ENCODE measurements around the gene ANO10. TPM values are rescaled to one million over a fixed set of nuclear protein-coding genes. Genes with fewer than 3 reads are reported as not detected.
"Not testable (repeated sequence)": the region's sequence is repeated elsewhere in the genome, so short reads cannot be mapped to it uniquely, and the experiment has no call there.

Gene ANO10
- total RNA-seq, 1 experiment from 2014 or later: 29.8 TPM

DNA sequence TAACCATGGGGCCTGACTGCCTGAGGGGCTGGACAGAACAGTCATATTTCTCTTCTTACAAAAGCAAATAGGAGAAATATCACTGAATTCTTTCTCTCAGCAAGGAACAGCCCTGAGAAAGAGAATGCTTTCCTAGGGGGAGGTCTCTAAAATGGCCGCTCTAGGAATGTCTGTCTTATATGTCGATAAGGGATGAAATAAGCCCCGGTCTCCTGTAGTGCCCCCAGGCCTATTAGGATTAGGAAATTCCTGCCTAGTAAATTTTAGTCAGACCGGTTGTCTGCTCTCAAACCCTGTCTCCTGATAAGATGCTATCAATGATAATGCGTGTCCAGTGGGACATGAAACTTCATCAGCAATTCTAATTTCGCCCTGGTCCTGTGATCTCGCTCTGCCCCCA is 103.3 kb downstream of the ANO10 start:
- DNase-seq (ENCODE audit: low read depth): not testable (repeated sequence)

DNA sequence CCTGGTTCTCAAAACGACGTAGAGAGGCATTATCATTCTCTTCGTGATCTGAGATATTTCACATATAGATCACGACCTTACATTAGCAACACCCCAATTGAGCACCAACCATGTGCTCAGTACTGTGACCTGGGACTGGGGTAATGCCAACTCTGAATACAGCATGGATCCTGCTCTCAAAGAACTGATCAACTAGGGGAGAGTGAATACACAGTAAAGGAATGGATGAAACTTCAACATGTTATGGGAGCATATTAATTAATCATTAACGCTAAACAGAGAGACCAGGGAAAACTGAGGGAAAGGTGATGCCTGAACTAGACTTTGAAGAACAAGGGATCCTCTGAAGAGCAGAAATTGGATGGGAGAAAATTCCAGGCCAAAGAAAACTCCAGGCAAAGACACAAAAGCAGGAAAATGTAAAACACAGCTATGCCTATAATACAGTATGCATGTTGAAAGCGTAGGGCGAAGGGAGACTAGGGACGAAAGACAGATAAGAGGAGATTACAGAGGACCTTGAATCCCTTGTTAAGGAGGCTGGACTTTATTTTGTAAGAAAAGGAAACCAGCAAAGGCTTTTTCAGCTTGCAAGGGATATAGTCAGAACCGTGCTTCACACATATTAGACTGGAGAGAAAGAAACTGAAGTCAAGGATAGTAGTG is 105.7 kb downstream of the ANO10 start:
- no peak for DNase-seq (ENCODE audit: low read depth)

DNA sequence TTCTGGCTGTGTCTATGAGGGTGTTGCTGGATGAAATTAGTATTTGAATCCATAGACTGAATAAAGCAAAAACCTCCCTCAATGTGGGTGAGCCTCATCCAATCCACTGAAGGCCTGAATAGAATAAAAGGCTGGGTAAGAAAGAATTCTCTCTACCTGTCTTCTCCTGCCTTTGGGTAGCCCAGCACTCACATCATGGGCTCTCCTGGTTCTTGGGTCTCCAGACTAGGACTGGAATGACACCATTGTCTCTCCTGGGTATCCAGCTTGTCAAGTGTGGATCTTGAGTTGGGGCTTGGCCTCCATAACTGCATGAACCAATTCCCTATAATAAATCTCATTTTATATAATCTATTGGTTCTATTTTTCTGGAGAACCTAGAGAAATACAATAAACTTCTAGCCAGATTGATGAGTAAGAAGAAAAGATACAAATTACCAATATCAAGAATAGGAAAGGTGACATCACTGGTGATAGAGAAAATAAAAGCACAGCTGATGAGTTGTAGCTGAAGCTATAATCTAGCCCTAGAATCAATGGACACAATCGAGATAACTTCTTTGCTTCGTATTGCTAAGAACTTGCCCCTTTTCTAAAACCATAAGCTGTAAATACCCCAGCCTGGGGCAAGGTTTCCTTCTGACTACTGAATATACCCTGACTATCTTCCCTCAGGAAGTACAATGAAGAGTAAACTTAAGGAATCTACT is 106.4 kb downstream of the ANO10 start:
- no peak for DNase-seq (ENCODE audit: low read depth)

DNA sequence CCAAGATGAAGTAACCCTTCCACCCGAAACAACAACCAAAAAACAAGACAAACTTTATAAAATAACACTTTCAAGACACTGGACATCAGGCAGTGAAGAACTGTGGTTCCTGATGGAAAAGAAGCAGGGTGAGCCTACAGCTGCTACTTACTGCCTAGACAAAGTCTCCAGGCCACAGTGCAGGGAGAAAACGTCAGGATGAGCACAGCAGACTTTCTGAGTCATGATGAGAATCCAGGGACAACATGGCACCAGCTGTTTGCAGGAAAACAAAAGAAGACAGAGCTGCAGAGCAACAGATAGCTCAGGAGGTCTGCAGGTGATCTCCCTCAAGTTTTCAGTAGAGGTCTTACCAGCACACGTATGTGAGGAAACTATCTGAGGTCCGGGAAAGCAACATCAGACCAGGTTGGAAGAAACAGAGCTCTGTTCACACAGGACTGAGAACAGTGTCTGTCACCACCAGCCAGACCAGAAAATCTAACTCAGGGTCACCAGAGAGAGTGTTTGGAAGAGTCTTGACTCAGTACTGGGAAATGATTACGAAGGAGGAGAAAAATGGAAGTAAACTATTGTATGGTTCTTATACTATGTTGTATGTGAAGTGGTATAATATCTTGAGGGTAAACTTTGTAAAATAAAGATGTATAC is 108.9 kb downstream of the ANO10 start:
- peak; percentile 41 for DNase-seq (ENCODE audit: low read depth)

DNA sequence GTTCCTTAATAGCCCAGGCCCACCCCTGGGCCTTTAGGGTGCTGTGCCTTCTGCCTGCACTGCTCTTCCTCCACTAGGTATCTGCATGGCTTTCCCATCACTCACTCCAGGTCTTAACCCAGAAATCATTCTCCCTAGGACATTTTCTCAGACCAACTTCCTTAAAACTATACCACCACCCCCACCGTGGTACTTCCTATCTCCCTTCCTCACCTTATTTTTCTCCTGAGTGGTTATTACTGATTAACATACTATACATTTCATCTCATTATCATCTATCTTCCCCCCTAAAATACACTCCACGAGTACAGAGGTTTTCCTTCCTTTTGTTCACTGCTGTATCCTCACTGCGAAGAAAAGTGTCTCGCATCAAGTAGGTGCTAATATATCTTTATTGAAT is 115.2 kb downstream of the ANO10 start:
- no peak for DNase-seq (ENCODE audit: low read depth)

DNA sequence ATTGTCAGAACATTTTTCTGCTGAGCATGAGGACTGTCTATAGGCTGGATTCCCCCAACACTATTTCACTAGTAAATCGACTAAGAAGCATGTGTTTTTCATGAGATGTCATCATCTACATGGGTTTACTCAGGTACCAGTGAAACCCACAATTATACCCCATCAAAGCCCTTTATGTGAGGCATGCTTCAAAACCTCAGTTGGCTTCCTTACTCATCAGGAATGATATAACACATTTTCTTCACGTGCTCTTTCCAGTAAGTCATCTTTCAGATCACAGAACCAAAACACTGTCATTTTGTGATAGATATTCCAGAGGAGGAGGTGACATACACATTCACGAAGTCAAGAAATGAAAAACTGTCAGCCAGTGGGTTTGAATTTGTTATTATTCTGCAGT is 116.5 kb downstream of the ANO10 start:
- DNase-seq (ENCODE audit: low read depth): peak; percentile 30

DNA sequence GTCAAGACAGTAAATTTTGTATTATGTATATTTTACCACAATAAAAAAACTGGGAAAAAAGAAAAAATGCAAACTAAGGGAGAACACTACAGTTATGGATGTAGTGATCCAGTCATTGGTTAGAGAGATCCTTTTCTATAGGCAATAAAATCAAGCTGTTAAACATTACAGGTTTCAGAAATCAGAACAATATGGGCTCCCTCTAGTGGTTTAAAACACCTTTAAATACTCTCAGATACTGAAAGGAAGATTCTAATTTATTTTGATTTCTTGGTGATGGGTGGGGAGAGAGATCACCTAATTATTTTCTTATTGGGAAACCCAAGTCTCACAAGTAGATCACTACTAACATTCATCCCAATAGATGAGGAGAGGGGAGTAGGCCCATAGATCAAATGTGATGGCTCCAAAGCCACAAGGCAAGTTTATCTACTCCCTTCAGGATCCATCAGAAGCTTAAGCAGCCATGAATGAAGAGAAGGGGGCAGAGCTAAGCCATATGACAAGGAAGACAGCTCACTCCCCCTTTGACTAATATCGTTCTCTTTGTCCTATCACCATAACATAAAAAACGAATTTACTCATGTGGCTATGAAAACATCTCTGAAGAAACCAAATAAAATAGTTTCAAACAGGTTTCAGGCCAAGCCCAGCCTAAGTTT is 118.6 kb downstream of the ANO10 start:
- peak; percentile 35 for DNase-seq (ENCODE audit: low read depth)

DNA sequence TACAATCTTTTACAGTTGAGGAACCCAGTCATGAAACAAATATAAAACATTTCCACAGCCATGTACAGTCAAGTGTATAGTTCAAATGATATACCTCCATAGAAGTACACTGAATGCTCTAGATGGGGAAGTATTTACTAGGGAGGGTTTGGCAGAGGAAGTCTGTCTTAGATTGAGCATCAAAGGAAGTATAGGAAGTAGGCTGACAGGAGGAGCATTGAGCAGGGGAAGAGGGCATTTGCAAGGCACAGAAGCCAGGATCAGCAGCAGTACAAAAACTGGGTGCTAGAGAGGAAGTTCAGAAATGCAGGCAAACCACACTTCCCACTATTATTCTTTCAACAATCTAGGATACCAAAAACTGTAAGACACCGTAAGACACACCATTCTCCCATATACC is 122.6 kb downstream of the ANO10 start:
- DNase-seq (ENCODE audit: low read depth): no peak

DNA sequence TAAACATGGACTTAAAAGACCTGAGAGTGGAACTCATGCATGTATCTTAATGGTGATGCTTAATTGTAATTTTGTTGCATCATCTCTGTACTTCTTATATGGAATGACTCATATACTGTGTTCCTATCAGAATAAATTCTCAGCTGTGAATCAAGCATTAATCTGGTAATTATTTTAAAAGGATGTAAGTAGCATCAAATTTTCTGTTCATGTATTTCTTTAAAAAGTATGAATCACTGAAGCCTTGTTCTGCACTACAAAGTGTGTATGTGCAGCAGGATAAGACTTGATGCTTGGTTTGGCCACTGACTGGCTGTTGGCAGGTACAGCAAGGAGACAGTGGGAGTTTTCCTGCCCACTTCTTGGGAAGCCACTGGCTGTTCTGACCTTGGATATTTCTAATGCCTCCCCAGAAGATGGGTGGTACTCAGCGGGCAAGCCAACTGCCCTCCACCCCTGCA is 123.9 kb downstream of the ANO10 start:
- peak; percentile 10 for DNase-seq (ENCODE audit: low read depth)

DNA sequence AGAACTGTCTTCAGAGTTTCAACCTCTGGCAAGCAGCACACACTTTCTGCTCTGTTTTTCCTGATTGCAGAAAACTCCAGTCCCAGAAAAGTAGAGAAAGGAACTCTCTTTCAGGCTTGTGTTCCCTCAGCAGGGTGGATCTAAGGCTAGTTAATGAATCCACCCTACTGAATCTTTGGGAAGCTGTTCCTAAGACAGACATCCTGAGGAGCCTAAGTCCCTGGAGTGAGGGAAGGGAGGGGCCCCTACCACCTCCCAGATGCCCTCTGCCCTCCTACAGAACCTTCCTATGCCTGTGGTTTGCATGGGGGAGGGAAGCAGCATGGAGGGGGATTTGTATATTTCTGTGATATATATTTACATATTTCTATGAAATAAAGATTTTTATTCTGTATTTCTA is 124.4 kb downstream of the ANO10 start:
- no peak for DNase-seq (ENCODE audit: low read depth)

DNA sequence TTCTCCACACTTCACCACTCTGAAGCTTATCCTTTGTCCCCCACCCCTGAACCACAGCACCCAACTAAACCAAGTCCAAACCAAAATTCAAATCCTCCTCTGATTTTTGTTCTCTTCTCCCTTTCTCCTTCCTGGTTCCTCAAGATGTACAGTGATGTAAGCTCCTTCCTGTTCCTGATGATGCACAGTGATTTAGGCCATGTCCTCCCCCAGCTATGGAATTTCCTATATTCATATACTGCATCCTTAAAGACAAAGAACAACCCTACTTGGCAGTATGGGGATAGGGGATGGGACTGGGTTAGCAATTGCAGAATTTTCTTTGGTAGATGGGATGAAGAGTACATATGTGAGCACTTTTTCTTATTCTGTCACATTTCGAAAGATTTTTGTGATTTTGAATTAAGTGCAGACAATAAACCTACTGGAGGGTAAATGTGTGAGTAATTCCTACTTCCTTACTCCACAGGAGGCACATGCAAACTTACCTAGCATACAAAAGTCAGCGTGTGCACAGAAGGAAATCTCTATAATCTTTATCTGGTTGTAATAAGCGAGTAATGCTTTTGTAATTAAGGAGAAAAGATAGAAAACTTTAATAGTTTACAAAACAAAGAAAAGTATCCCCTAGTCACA is 125.0 kb downstream of the ANO10 start:
- no peak for DNase-seq (ENCODE audit: low read depth)

DNA sequence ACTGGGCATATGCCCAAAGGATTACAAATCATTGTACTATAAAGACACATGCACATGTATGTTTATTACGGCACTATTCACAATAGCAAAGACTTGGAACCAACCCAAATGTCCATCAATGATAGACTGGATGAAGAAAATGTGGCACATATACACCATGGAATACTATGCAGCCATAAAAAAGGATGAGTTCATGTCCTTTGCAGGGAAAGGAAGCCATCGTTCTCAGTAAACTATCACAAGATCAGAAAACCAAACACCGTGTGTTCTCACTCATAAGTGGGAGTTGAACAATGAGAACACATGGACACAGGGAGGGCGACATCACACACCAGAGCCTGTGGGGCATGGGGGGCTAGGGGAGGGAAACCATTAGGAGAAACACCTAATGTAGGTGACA is 128.9 kb downstream of the ANO10 start:
- not testable (repeated sequence) for DNase-seq (ENCODE audit: low read depth)

DNA sequence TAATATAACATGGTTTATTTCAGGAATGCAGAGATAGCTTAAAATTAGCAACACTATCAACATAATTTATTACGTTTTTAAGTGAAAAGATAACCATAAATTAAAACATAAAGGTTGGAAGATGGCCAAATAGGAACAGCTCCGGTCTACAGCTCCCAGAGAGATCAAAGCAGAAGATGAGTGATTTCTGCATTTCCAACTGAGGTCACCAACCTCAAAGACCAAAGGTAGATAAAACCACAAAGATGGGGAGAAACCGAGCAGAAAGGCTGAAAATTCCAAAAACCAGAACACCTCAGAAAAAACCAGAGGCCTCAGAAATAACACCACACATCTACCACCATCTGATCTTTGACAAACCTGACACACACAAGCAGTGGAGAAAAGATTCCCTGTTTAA is 130.0 kb downstream of the ANO10 start:
- not testable (repeated sequence) for DNase-seq (ENCODE audit: low read depth)

DNA sequence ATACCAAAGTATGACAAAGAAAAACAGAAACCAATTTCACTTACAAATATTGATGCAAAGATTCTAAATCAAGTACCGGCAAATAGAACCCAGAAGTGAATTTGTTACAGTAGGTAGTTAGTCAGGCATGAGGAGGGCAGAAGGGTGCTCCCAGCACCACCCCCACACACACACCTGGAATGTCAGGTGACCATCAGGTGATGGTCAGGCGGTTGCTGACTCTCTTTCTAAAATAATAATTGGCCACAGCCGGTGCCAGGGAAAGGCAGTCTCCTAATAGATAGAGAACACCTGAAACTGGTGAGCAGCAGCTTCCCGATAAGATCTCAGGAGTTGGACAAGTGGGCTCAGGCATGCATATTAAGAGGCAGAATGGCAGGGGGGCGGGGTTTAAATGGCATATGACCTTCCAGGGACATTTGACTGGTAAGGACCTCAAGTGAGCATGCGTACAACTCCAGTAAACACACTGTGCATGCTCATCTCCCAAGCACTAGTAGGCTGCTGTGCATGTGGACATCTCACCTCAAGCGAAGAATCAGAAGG is 131.1 kb downstream of the ANO10 start:
- DNase-seq (ENCODE audit: low read depth): no peak

DNA sequence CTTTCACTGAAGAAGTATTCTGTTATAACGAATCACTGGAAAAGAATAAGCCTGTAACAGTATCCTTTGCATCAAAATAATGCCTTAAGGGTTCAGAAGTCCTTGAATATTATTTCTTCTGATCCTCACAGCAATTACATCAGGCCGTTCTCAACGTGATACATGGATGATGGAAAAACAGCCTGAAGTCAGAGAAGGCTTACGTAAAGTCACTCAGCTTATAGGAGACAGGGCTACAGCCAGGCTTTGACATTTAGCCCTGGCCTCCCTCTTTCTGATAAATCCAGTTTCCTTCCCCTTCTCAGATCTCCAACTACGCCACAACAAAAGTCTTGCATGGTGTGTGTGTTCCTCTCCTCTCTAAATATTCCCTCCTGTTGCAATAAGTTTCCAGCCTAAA is 131.9 kb downstream of the ANO10 start:
- DNase-seq (ENCODE audit: low read depth): no peak

DNA sequence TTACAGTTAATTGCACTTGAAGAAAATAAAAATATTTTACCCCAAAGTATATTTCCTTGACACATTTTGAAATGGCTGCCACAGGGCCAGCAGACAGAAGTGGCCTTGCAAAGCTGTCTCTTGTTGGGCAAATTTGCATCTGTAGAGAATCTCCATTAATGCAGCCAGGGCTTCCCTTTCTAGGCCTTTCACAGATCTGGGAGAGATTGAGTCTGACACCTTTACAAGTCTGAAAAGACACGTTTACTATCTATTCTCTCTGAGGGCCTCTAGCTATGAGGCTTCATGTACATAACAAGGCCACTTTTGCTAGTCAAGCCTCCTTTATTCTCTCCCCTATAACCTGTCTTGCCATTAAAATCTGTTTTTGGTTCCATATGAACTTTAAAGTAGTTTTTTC is 135.9 kb downstream of the ANO10 start:
- no peak for DNase-seq (ENCODE audit: low read depth)

DNA sequence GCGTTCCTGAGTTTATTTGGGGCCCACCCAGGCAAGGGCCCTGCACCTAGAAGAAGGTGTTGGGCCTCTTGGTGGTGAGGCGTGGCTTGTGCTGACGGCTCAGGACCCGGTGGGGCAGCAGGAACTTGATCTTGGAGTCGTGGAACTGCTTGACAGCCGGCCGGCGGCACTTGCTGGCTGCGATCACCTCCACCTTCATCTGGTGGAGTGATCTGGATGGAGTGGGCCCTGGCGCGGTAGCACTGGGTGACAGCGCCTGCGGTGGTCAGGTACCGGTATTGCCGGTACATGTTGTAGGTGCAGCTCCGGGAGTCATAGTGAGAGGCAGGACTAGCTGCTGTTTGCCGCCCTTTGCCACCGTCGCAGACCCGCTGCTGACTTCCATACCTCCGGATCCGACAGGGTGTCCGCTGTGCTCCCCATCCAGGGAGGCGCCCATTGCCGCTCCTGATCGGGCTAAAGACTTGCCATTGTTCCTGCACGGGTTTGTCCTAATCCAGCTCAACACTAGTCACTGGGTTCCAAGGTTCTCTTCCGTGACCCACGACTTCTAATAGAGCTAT is 136.8 kb downstream of the ANO10 start:
- no peak for DNase-seq (ENCODE audit: low read depth)

DNA sequence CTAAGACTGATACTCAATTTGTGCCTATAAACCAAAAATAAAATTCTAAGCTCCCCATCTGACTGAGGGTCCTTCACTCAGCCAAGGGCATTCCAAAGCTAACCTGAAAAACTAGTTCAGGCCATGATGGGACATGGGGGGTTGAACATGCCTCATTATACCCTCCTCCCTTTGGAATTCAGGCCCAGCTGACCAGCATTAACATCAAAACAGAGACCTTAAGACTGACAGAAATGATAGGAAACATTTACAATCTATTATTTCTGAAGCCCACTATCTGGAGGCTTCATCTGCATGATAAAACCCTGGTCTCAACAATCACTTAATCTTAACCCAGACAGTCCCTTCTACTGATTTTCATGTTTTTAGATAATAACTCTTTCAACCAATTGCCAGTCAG is 140.4 kb downstream of the ANO10 start:
- no peak for DNase-seq (ENCODE audit: low read depth)

DNA sequence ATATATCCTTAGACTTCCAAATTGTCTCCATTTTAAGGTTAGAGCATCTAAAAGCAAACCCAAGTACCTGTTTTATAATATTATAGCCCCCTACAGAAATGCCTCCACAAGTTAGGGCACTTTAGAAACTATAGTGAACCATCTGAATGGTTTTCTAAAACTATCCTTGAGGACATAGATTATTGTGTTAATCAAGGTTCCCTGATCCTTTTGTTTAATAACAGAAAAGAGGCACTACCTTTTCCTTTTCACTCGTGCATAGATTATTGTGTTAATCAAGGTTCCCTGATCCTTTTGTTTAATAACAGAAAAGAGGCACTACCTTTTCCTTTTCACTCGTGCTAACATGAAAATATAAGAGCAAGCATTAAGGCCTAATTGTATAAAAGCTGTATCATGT is 143.0 kb downstream of the ANO10 start:
- not testable (repeated sequence) for DNase-seq (ENCODE audit: low read depth)

DNA sequence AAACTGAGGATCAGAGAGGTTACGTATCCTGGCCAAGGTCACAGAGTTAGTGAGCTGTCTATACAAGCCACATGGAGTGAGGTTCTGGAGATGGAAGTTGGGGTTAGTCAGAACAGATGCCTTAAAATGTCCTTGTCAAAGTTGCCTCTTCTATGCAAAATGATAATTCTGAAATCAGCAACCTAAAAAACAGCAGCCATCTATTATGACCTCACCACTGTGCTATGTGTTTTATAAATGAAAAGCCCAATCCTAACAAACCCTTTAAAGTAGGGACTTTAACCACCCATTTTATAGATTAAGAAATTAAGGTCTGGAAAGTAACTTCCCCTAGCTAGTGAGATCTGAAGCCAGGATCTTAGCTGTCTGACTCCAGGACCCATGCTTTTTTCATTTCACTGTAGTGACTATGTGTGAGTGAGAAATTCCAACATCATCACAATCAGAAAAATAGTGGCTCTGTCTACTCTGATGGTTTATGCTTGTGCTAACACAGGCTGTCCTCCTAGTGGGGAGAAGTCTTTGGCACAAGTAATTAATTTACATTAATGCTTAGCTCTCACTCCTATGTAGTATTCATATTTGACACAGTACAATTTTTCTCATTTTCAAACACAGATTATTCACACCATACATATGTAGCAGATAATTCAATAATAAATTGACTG is 143.6 kb downstream of the ANO10 start:
- no peak for DNase-seq (ENCODE audit: low read depth)

DNA sequence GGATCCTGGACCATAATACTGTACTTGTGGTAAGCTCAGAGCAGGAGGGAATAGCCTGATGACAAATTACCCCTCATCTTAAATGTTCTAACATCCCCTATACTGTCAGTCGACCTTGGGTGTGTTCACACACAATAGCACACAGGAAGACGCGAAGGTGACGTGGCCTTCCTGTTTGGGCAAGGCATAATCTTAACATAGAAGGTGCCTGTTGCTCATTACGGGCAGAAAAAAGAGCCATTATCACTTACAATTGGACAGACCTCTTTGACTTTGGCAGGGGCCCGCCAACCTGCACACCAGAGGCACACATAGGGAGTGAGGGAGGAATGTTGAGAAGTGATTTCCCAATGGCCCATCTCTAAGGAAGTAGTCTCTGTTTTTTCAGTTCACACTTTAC is 144.2 kb downstream of the ANO10 start:
- no peak for DNase-seq (ENCODE audit: low read depth)
